OCI-LY7 (cell line): ENCODE data around the gene NR5A2. TPM values are rescaled to one million over a fixed set of nuclear protein-coding genes. Genes with fewer than 3 reads are reported as not detected.

Experiments
- BruUV-seq: library from RNA; stranded (reverse); fragments of 400-500 nt; replicated peaks from 2 replicates; lab custom pipeline; 2021; lab: Mats Ljungman, UMichigan
- CTCF ChIA-PET: fragments of 300-600 bp; sonication (Branson Sonifier 250); formaldehyde crosslinking; loops from one replicate; lab custom pipeline; 2022; ENCODE audit warnings: antibody characterized with exemption; ENCODE audit not compliant: unreplicated experiment; lab: Charles Lee
- POLR2A ChIA-PET: fragments of 300-600 bp; sonication (Branson Sonifier 250); formaldehyde crosslinking; loops from one replicate; lab custom pipeline; 2022; ENCODE audit warnings: antibody characterized with exemption; lab: Charles Lee
- DNase-seq: peaks from one replicate; pipeline ENCODE4 v3.0.0-alpha.2; 2015; ENCODE audit warnings: low spot score
- H2AFZ ChIP-seq: fragments of 200-600 bp; sonication (generic), shearing (Covaris generic); 2 replicates; pipeline ENCODE4 v1.6.1; 2014; ENCODE audit warnings: mild to moderate bottlenecking, antibody characterized with exemption, low read length, moderate library complexity
- H3K27ac ChIP-seq: fragments of 200-600 bp; sonication (generic); 2 replicates; pipeline ENCODE4 v1.5.1; 2014; ENCODE audit warnings: mixed run types, low read depth, mild to moderate bottlenecking, moderate library complexity, low read length, inconsistent platforms; ENCODE audit not compliant: poor library complexity, severe bottlenecking
- H3K36me3 ChIP-seq: fragments of 200-600 bp; sonication (generic); 2 replicates; pipeline ENCODE4 v1.6.1; 2014; ENCODE audit warnings: mild to moderate bottlenecking, antibody characterized with exemption, low read length, moderate library complexity, mixed read lengths; ENCODE audit not compliant: insufficient read depth
- H3K4me1 ChIP-seq: fragments of 200-600 bp; sonication (generic); 2 replicates; pipeline ENCODE4 v1.5.1; 2014; ENCODE audit warnings: mild to moderate bottlenecking, low read length; ENCODE audit not compliant: insufficient read depth, poor library complexity, severe bottlenecking
- H3K4me2 ChIP-seq: fragments of 200-600 bp; sonication (generic); 2 replicates; pipeline ENCODE4 v1.6.1; 2014; ENCODE audit warnings: mild to moderate bottlenecking, low read length
- H3K4me3 ChIP-seq: fragments of 200-600 bp; sonication (generic); 2 replicates; pipeline ENCODE4 v1.5.1; 2014; ENCODE audit warnings: mild to moderate bottlenecking, low read depth, low read length; ENCODE audit not compliant: poor library complexity, severe bottlenecking
- H3K79me2 ChIP-seq: fragments of 200-600 bp; sonication (generic); 2 replicates; pipeline ENCODE4 v1.6.1; 2016; ENCODE audit warnings: low read depth, mild to moderate bottlenecking, low read length, moderate library complexity, mixed read lengths; ENCODE audit not compliant: insufficient read depth
- H3K9me2 ChIP-seq: fragments of 200-600 bp; sonication (generic); 2 replicates; pipeline ENCODE4 v1.6.1; 2016; ENCODE audit warnings: mild to moderate bottlenecking, low read length, mixed read lengths; ENCODE audit not compliant: insufficient read depth
- H3K9me3 ChIP-seq: fragments of 200-600 bp; sonication (generic); 2 replicates; pipeline ENCODE4 v1.6.1; 2014; ENCODE audit warnings: mild to moderate bottlenecking, mixed run types, low read length, mixed read lengths
- H4K20me1 ChIP-seq: fragments of 200-600 bp; sonication (generic); 2 replicates; pipeline ENCODE4 v1.6.1; 2014; ENCODE audit warnings: mild to moderate bottlenecking, antibody characterized with exemption, low read length, moderate library complexity, mixed read lengths; ENCODE audit not compliant: insufficient read depth
- CTCF ChIP-seq: fragments of 200-600 bp; sonication (generic); conservative IDR thresholded peaks from 2 replicates; pipeline ENCODE4 v1.5.1; 2014; ENCODE audit warnings: mild to moderate bottlenecking, antibody characterized with exemption, low read length, moderate library complexity, mixed read lengths
- EZH2phosphoT487 ChIP-seq: fragments of 200-600 bp; sonication (generic); IDR thresholded peaks from 2 replicates; pipeline ENCODE4 v1.6.1; 2018; ENCODE audit warnings: low read depth, borderline replicate concordance, mild to moderate bottlenecking, mixed run types, antibody characterized with exemption, low read length, moderate library complexity, mixed read lengths
- intact Hi-C: fragments of 100-400 bp; cut with micrococcal nuclease; formaldehyde crosslinking; loops from one replicate; pipeline ENCODE4 v1.10.0; 2022; ENCODE audit not compliant: unreplicated experiment
- total RNA-seq, 2 experiments: library from RNA; depleted of rRNA in 1 of 2; stranded (reverse); fragments of >200 nt in 1 of 2; shearing (Covaris generic) in 1 of 2; gene quantifications; 2 replicates each; pipeline ENCODE4 v1.2.3, GENCODE V29; 2014 to 2022

NR5A2 gene
- total RNA-seq, 2 experiments from 2014 or later, result 2.3 to 3.9 TPM

GRCh38 chr1:200163911-200164310 is 136.4 kb downstream of the NR5A2 start:
- ChIA-PET CTCF (no interaction called here), POLR2A (no interaction called here)
- Histone ChIP-seq H3K9me2 (no peaks in the 10 kb centered on the region), H2AFZ (no peak overlapping the region), H3K4me1 (peaks cover 16% of the 10 kb centered on the region), H3K9me3 (no peaks in the 10 kb centered on the region), H3K4me3 (no peak overlapping the region), H3K36me3 (no peaks in the 10 kb centered on the region), H3K79me2 (no peaks in the 10 kb centered on the region), H4K20me1 (no peaks in the 10 kb centered on the region), H3K4me2 (no peak overlapping the region), H3K27ac (no peak overlapping the region)
- no peak for DNase-seq
- intact Hi-C loops, result no loop called here
- TF ChIP-seq CTCF (no peak), EZH2phosphoT487 (no peak)
- BruUV-seq, result no TSS peak

- no peaks in the 10 kb centered on the region for H3K9me2 ChIP-seq
- no peaks in the 10 kb centered on the region for H3K79me2 ChIP-seq
- no peak overlapping the region for H3K4me3 ChIP-seq
- TF ChIP-seq EZH2phosphoT487 (no peak), CTCF (no peak)
- intact Hi-C loops, result no loop called here
- no TSS peak for BruUV-seq
- peaks cover 16% of the 10 kb centered on the region for H3K4me1 ChIP-seq
- ChIA-PET POLR2A (interaction anchor here (0.6 to 2.1 kb wide), 3 partner anchors 8 to 86 kb away, joined by 3 to 6 read pairs (median 4); no protein-coding TSS in a partner anchor), CTCF (interaction anchor here (1.2 to 1.4 kb wide), 2 partner anchors 10 to 12 kb away, joined by 3 to 4 read pairs; no protein-coding TSS in a partner anchor)
- DNase-seq, result peak; percentile 54
- H4K20me1 ChIP-seq, result no peaks in the 10 kb centered on the region
- peak overlapping the region; percentile 56 for H2AFZ ChIP-seq
- peak overlapping the region; percentile 40 for H3K4me2 ChIP-seq
- peak overlapping the region; percentile 3 for H3K27ac ChIP-seq
- H3K9me3 ChIP-seq, result no peaks in the 10 kb centered on the region
- H3K36me3 ChIP-seq, result no peaks in the 10 kb centered on the region
Observed at GRCh38 chr1:200165493-200166220, 138.1 kb downstream of the NR5A2 start.

- Histone ChIP-seq H3K36me3 (no peaks in the 10 kb centered on the region), H3K79me2 (no peaks in the 10 kb centered on the region), H3K9me2 (no peaks in the 10 kb centered on the region), H3K27ac (no peak overlapping the region), H3K4me1 (peaks cover 16% of the 10 kb centered on the region), H4K20me1 (no peaks in the 10 kb centered on the region), H3K4me2 (peak overlapping the region; percentile 40), H2AFZ (peak overlapping the region; percentile 56; the same call in 1 of the 2 replicates), H3K4me3 (no peak overlapping the region), H3K9me3 (no peaks in the 10 kb centered on the region)
- POLR2A ChIA-PET, result interaction anchor here (0.6 to 2.1 kb wide), 4 partner anchors 9 to 86 kb away, joined by 3 to 6 read pairs (median 4); no protein-coding TSS in a partner anchor
- TF ChIP-seq EZH2phosphoT487 (no peak), CTCF (no peak)
- intact Hi-C loops, result no loop called here
- DNase-seq, result no peak
- BruUV-seq, result no TSS peak
- CTCF ChIA-PET, result interaction anchor here (1.2 kb wide), 1 partner anchor 11 kb away, joined by 3 read pairs; no protein-coding TSS in a partner anchor
Observed at GRCh38 chr1:200166411-200166810, 138.9 kb downstream of the NR5A2 start.
